GM23338 (cell line): Measurements from ENCODE around the gene AP4E1. TPM values are rescaled to one million over a fixed set of nuclear protein-coding genes. Genes with fewer than 3 reads are reported as not detected.

Experiments used
- ATAC-seq: fragments of 200-7000 bp; cut with Tn5 transposase; 3 replicates; pipeline ENCODE4 v1.9.1; 2020
- DNase-seq: peaks from one replicate; pipeline ENCODE4 v3.0.0-alpha.2; 2015; ENCODE audit warnings: low spot score
- H2AFZ ChIP-seq: fragments of 200-600 bp; sonication (generic); 2 replicates; pipeline ENCODE4 v1.8.0; 2016; ENCODE audit warnings: antibody characterized with exemption, mild to moderate bottlenecking, moderate library complexity
- H3F3A ChIP-seq: fragments of 200-600 bp; sonication (generic); replicated peaks from 2 replicates; pipeline ENCODE4 v1.8.0; 2017; ENCODE audit warnings: antibody characterized with exemption, mixed run types, low read depth
- H3K27ac ChIP-seq: fragments of 200-600 bp; sonication (generic); 2 replicates; pipeline ENCODE4 v1.6.1; 2016; ENCODE audit warnings: low read depth
- H3K27me3 ChIP-seq: fragments of 200-600 bp; sonication (generic); 2 replicates; pipeline ENCODE4 v1.8.0; 2016; ENCODE audit warnings: mild to moderate bottlenecking, mixed run types, moderate library complexity; ENCODE audit not compliant: insufficient read depth
- H3K36me3 ChIP-seq: fragments of 200-600 bp; sonication (generic); 2 replicates; pipeline ENCODE4 v1.8.0; 2016; ENCODE audit warnings: mild to moderate bottlenecking; ENCODE audit not compliant: insufficient read depth
- H3K4me1 ChIP-seq: fragments of 200-600 bp; sonication (generic); 2 replicates; pipeline ENCODE4 v1.8.0; 2016; ENCODE audit warnings: mild to moderate bottlenecking, moderate library complexity; ENCODE audit not compliant: insufficient read depth
- H3K4me2 ChIP-seq: fragments of 200-600 bp; sonication (generic); 2 replicates; pipeline ENCODE4 v1.7.1; 2017; ENCODE audit warnings: mixed run types
- H3K4me3 ChIP-seq: fragments of 200-600 bp; sonication (generic); 2 replicates; pipeline ENCODE4 v1.6.1; 2016; ENCODE audit warnings: mixed run types
- H3K79me2 ChIP-seq: fragments of 200-600 bp; sonication (generic); replicated peaks from 2 replicates; pipeline ENCODE4 v1.8.0; 2017; ENCODE audit warnings: mild to moderate bottlenecking; ENCODE audit not compliant: insufficient read depth
- H3K9me2 ChIP-seq: fragments of 200-600 bp; sonication (generic); 2 replicates; pipeline ENCODE4 v1.8.0; 2017; ENCODE audit not compliant: insufficient read depth
- H4K20me1 ChIP-seq: fragments of 200-600 bp; sonication (generic); replicated peaks from 2 replicates; pipeline ENCODE4 v1.8.0; 2017; ENCODE audit warnings: mild to moderate bottlenecking; ENCODE audit not compliant: insufficient read depth
- H3K27ac Mint-ChIP-seq: 2 replicates; pipeline ENCODE4 v1.8.0; 2020; ENCODE audit warnings: inconsistent platforms, mild to moderate bottlenecking, moderate library complexity, mixed read lengths
- H3K27me3 Mint-ChIP-seq: 3 replicates; pipeline ENCODE4 v1.8.0; 2022; ENCODE audit warnings: low read depth, mild to moderate bottlenecking, moderate library complexity, mixed read lengths, inconsistent platforms; ENCODE audit not compliant: insufficient read depth, poor library complexity
- H3K36me3 Mint-ChIP-seq: 3 replicates; pipeline ENCODE4 v1.8.0; 2021; ENCODE audit warnings: low read depth, mild to moderate bottlenecking, inconsistent platforms, moderate library complexity, mixed read lengths
- H3K4me1 Mint-ChIP-seq: 3 replicates; pipeline ENCODE4 v1.8.0; 2020; ENCODE audit warnings: mild to moderate bottlenecking, inconsistent platforms, mixed read lengths
- H3K4me3 Mint-ChIP-seq: 3 replicates; pipeline ENCODE4 v1.8.0; 2021; ENCODE audit warnings: moderate library complexity, mild to moderate bottlenecking, inconsistent platforms, mixed read lengths
- H3K9me3 Mint-ChIP-seq: 3 replicates; pipeline ENCODE4 v1.8.0; 2020; ENCODE audit warnings: moderate library complexity, mild to moderate bottlenecking, inconsistent platforms, mixed read lengths
- EZH2phosphoT487 ChIP-seq: fragments of 200-600 bp; sonication (generic); IDR thresholded peaks from one replicate; pipeline ENCODE4 v1.8.1; 2018; ENCODE audit warnings: antibody characterized with exemption; ENCODE audit not compliant: unreplicated experiment
- JUNB ChIP-seq: IDR thresholded peaks from one replicate; pipeline ENCODE4 v1.6.1; 2016; ENCODE audit warnings: antibody characterized with exemption; ENCODE audit not compliant: unreplicated experiment
- POLR2AphosphoS5 ChIP-seq: IDR thresholded peaks from 2 replicates; pipeline ENCODE4 v1.6.1; 2016; ENCODE audit warnings: antibody characterized with exemption, low read depth
- STAT1 ChIP-seq: IDR thresholded peaks from one replicate; pipeline ENCODE4 v1.6.1; 2016; ENCODE audit warnings: antibody characterized with exemption; ENCODE audit not compliant: unreplicated experiment
- ZNF114 ChIP-seq: fragments of 250-450 bp; sonication (Bioruptor Pico); IDR thresholded peaks from 2 replicates; pipeline ENCODE4 v1.5.0; 2020; ENCODE audit warnings: mild to moderate bottlenecking, moderate library complexity
- ZNF331 ChIP-seq: fragments of 250-450 bp; sonication (Bioruptor Pico); IDR thresholded peaks from 2 replicates; pipeline ENCODE4 v1.5.0; 2020; ENCODE audit warnings: low read depth, mild to moderate bottlenecking, moderate library complexity
- ZNF462 ChIP-seq: fragments of 250-450 bp; sonication (Bioruptor Pico); IDR thresholded peaks from 2 replicates; pipeline ENCODE4 v1.5.0; 2020; ENCODE audit warnings: mild to moderate bottlenecking, moderate library complexity
- polyA plus RNA-seq: library from polyadenylated mRNA; unstranded; fragments of >200 nt; fragmentation: Nextera tagmentation; extraction: Ambion mirVana; gene quantifications from 2 replicates; pipeline ENCODE4 v1.2.1, GENCODE V29; 2016
- total RNA-seq: library from RNA; depleted of rRNA; stranded (reverse); fragments of >200 nt; shearing (Covaris generic); gene quantifications from 2 replicates; pipeline ENCODE4 v1.2.3, GENCODE V29; 2014
- TF ChIP-seq, protein P1 (sequence below): IDR thresholded peaks from one replicate; pipeline ENCODE4 v1.6.1; 2018; ENCODE audit warnings: antibody characterized with exemption; ENCODE audit not compliant: unreplicated experiment
- TF ChIP-seq, protein P2 (sequence below): IDR thresholded peaks from 2 replicates; pipeline ENCODE4 v1.6.1; 2016; ENCODE audit warnings: antibody characterized with exemption

The AP4E1 gene
- total and polyA plus RNA-seq, 2 experiments from 2014 or later = 4.4 to 15.4 TPM

DNA sequence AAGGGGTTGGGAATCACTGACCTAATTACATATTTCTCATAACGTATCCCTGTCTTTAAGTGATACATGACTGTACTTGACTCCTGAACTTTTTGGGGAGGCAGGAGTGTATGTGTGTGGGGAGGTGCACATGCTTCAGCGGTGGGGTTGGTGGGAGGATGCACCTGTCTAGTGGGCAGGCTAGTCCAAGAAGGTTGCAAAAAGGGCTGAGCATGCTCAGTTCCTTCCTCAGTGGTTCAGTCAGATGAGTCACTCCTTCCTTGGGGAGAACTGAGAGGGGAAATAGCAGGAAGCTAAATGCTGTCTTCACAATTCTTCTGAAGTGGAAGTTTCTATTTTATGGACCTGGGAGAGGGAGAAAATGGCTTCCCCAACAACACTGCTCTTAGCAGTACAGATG lies 24.6 kb upstream of the AP4E1 start (continued):
- TF ChIP-seq, protein P1, sequence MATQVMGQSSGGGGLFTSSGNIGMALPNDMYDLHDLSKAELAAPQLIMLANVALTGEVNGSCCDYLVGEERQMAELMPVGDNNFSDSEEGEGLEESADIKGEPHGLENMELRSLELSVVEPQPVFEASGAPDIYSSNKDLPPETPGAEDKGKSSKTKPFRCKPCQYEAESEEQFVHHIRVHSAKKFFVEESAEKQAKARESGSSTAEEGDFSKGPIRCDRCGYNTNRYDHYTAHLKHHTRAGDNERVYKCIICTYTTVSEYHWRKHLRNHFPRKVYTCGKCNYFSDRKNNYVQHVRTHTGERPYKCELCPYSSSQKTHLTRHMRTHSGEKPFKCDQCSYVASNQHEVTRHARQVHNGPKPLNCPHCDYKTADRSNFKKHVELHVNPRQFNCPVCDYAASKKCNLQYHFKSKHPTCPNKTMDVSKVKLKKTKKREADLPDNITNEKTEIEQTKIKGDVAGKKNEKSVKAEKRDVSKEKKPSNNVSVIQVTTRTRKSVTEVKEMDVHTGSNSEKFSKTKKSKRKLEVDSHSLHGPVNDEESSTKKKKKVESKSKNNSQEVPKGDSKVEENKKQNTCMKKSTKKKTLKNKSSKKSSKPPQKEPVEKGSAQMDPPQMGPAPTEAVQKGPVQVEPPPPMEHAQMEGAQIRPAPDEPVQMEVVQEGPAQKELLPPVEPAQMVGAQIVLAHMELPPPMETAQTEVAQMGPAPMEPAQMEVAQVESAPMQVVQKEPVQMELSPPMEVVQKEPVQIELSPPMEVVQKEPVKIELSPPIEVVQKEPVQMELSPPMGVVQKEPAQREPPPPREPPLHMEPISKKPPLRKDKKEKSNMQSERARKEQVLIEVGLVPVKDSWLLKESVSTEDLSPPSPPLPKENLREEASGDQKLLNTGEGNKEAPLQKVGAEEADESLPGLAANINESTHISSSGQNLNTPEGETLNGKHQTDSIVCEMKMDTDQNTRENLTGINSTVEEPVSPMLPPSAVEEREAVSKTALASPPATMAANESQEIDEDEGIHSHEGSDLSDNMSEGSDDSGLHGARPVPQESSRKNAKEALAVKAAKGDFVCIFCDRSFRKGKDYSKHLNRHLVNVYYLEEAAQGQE = no peak
- no peak for TF ChIP-seq EZH2phosphoT487
- TF ChIP-seq, protein P2, sequence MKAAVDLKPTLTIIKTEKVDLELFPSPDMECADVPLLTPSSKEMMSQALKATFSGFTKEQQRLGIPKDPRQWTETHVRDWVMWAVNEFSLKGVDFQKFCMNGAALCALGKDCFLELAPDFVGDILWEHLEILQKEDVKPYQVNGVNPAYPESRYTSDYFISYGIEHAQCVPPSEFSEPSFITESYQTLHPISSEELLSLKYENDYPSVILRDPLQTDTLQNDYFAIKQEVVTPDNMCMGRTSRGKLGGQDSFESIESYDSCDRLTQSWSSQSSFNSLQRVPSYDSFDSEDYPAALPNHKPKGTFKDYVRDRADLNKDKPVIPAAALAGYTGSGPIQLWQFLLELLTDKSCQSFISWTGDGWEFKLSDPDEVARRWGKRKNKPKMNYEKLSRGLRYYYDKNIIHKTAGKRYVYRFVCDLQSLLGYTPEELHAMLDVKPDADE = no peak

DNA sequence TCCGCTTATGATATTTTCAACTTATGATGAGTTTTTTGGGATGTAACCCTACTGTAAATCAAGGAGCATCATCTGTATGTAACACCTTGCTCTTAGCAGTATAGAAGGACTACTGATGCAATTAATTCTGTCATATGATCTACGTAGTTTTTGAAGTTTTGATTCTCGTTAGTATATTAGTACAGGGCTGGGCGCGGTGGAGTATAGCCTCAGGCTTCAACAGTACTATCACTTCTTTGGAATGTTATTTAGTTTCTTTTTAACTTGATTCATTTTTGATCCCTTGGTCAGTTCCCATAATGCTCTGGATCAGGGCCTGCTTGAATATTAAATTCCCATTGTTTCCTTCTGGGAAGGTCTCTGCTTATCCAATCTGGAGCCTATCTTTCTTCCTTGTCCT lies 23.9 kb upstream of the AP4E1 start:
- Histone ChIP-seq H3K4me3 (no peak overlapping the region), H2AFZ (no peak overlapping the region), H4K20me1 (no peaks in the 10 kb centered on the region), H3K4me2 (no peak overlapping the region), H3K36me3 (no peaks in the 10 kb centered on the region), H3K27ac (no peak overlapping the region), H3K9me2 (no peaks in the 10 kb centered on the region), H3K79me2 (no peaks in the 10 kb centered on the region), H3F3A (no peaks in the 10 kb centered on the region), H3K27me3 (no peaks in the 10 kb centered on the region), H3K4me1 (no peaks in the 10 kb centered on the region)
- Mint-ChIP-seq H3K27ac (no peak overlapping the region), H3K27me3 (peaks cover 3% of the 10 kb centered on the region), H3K4me1 (peaks cover 5% of the 10 kb centered on the region; the same call in 2 of the 3 replicates), H3K4me3 (no peak overlapping the region), H3K9me3 (no peaks in the 10 kb centered on the region), H3K36me3 (no peaks in the 10 kb centered on the region)
- DNase-seq = no peak
- ATAC-seq = no peak
- TF ChIP-seq ZNF114 (CRISPR knock-in tag) (no peak), POLR2AphosphoS5 (no peak), JUNB (no peak), ZNF331 (CRISPR knock-in tag) (no peak), ZNF462 (CRISPR knock-in tag) (no peak), EZH2phosphoT487 (no peak), STAT1 (no peak)
- TF ChIP-seq, protein P2 = no peak
- TF ChIP-seq, protein P1 = no peak
